OCI-LY1 (cell line): ENCODE data around the gene HEXD.

Source experiments
- H2AFZ ChIP-seq: fragments of 200-600 bp; sonication (generic), shearing (Covaris generic); 2 replicates; pipeline ENCODE4 v1.6.0; 2014; ENCODE audit warnings: antibody characterized with exemption, mild to moderate bottlenecking, low read length
- H3F3A ChIP-seq: fragments of 200-600 bp; sonication (generic), shearing (Covaris generic); 2 replicates; pipeline ENCODE4 v1.6.0; 2014; ENCODE audit warnings: mild to moderate bottlenecking, antibody characterized with exemption, low read length, moderate library complexity; ENCODE audit not compliant: insufficient read depth
- H3K27ac ChIP-seq: fragments of 200-600 bp; sonication (generic); 2 replicates; pipeline ENCODE4 v1.5.1; 2014; ENCODE audit warnings: low read length, mixed run types, mild to moderate bottlenecking, low read depth; ENCODE audit not compliant: poor library complexity, severe bottlenecking
- H3K27me3 ChIP-seq: fragments of 200-600 bp; sonication (generic); 2 replicates; pipeline ENCODE4 v1.6.0; 2014; ENCODE audit warnings: antibody characterized with exemption, mild to moderate bottlenecking, low read length, moderate library complexity; ENCODE audit not compliant: insufficient read depth
- H3K36me3 ChIP-seq: fragments of 200-600 bp; sonication (generic); 2 replicates; pipeline ENCODE4 v1.6.1; 2014; ENCODE audit warnings: mild to moderate bottlenecking, antibody characterized with exemption, low read length, moderate library complexity, mixed read lengths; ENCODE audit not compliant: insufficient read depth
- H3K4me1 ChIP-seq: fragments of 200-600 bp; sonication (generic); 2 replicates; pipeline ENCODE4 v1.5.1; 2014; ENCODE audit warnings: mild to moderate bottlenecking, low read length, moderate library complexity; ENCODE audit not compliant: insufficient read depth, severe bottlenecking
- H3K4me2 ChIP-seq: fragments of 200-600 bp; sonication (generic), shearing (Covaris generic); 2 replicates; pipeline ENCODE4 v1.6.1; 2014; ENCODE audit warnings: low read length
- H3K4me3 ChIP-seq: fragments of 200-600 bp; sonication (generic); 2 replicates; pipeline ENCODE4 v1.5.1; 2014; ENCODE audit warnings: low read length, low read depth, mild to moderate bottlenecking, mixed read lengths; ENCODE audit not compliant: poor library complexity, severe bottlenecking
- H3K79me2 ChIP-seq: fragments of 200-600 bp; shearing (Covaris generic); 2 replicates; pipeline ENCODE4 v1.6.1; 2016; ENCODE audit warnings: mixed run types, low read length, mixed read lengths; ENCODE audit not compliant: insufficient read depth
- H3K9ac ChIP-seq: fragments of 200-600 bp; sonication (generic), shearing (Covaris generic); 2 replicates; pipeline ENCODE4 v1.6.1; 2014; ENCODE audit warnings: mild to moderate bottlenecking, low read length, mixed read lengths
- H3K9me2 ChIP-seq: fragments of 200-600 bp; sonication (generic), shearing (Covaris generic); 2 replicates; pipeline ENCODE4 v1.6.1; 2014; ENCODE audit warnings: low read depth, mild to moderate bottlenecking, low read length, mixed read lengths
- H3K9me3 ChIP-seq: fragments of 200-600 bp; shearing (Covaris generic); 2 replicates; pipeline ENCODE4 v1.6.1; 2014; ENCODE audit warnings: low read length, mixed read lengths
- H4K20me1 ChIP-seq: fragments of 200-600 bp; sonication (generic), shearing (Covaris generic); 2 replicates; pipeline ENCODE4 v1.6.0; 2016; ENCODE audit warnings: mild to moderate bottlenecking, low read length; ENCODE audit not compliant: insufficient read depth
- CTCF ChIP-seq: fragments of 200-600 bp; sonication (generic), shearing (Covaris generic); IDR thresholded peaks from 2 replicates; pipeline ENCODE4 v1.5.1; 2017; ENCODE audit warnings: mild to moderate bottlenecking, antibody characterized with exemption, low read length, moderate library complexity, mixed read lengths
- EZH2 ChIP-seq: fragments of 200-600 bp; sonication (generic), shearing (Covaris generic); IDR thresholded peaks from 2 replicates; pipeline ENCODE4 v1.8.0; 2017; ENCODE audit warnings: borderline replicate concordance, mixed run types, mild to moderate bottlenecking, antibody characterized with exemption, low read length, moderate library complexity, mixed read lengths

Gene HEXD

DNA sequence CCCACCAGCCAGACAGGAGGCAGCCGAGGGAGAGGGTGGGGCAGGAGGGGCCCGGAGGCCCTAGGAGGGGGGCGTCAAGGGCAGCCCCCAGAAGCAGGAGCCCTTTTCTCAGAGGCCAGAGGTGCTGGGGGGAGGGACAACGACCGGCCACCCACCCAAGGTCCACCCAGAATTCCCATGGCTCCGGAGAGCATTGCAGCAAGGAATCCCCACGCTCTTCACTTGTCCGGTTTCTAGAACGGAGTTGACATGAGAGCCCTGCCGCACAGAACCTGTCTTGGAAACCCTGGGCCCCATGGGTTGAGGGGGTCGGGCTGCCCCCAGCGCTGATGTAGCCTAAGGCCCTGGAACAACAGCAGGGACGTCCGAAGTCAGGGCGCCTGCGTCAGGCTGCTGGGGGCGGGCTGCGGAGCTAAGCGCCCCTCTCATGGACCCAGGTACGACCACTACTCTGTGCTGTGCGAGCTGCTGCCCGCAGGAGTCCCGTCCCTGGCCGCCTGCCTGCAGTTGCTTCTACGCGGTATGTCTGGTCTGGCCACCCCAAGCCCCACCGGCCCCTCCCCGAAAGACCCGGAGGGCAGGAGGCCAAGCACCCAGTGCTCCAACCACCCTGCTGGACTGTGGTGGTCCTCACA lies 21.2 kb downstream of the HEXD start:
- Histone ChIP-seq H3K4me2 (no peak overlapping the region), H3K4me3 (no peak overlapping the region), H3K79me2 (no peaks in the 10 kb centered on the region), H3K9me3 (no peaks in the 10 kb centered on the region), H2AFZ (no peak overlapping the region), H3K36me3 (peaks cover 43% of the 10 kb centered on the region), H3K9me2 (no peaks in the 10 kb centered on the region), H3K27me3 (no peaks in the 10 kb centered on the region), H4K20me1 (no peaks in the 10 kb centered on the region), H3F3A (peaks cover 9% of the 10 kb centered on the region; the same call in 1 of the 2 replicates), H3K4me1 (peaks cover 40% of the 10 kb centered on the region), H3K27ac (no peak overlapping the region), H3K9ac (no peak overlapping the region)
- TF ChIP-seq CTCF, result no peak
- TF ChIP-seq EZH2, result no peak

DNA sequence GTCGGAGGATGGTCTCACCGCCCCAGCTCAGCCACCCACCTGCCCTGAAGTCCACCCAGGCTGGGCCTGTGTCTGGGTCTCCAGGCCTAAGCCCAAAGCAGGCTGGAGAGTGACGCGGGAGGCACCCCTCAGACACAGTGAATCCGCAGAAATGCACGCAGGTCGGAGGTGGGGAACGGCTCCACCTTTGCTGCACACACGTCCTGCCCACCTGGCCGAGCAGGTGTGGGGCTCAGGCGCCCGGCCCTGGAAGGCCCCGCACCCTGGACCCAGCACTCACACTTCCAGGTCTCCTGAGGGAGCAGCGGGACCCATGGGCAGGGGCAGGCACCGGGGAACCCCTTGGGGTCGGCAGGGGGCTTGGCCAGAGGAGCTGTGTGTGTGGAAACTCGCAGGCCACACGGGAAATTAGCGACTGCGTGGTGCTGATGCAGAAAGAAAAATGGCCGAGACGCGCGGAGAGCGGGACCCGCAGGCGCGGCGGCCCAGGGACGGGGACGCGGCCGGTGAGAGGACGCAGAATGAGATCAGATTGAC lies 21.8 kb downstream of the HEXD start:
- Histone ChIP-seq H4K20me1 (no peaks in the 10 kb centered on the region), H3K27ac (peak overlapping the region; percentile 82), H3K4me2 (peak overlapping the region; percentile 43; the same call in 1 of the 2 replicates), H3K9me2 (no peaks in the 10 kb centered on the region), H2AFZ (no peak overlapping the region), H3K27me3 (no peaks in the 10 kb centered on the region), H3K79me2 (no peaks in the 10 kb centered on the region), H3K9ac (no peak overlapping the region; the same call in 1 of the 2 replicates), H3K36me3 (peaks cover 49% of the 10 kb centered on the region), H3K4me1 (peaks cover 34% of the 10 kb centered on the region), H3K4me3 (no peak overlapping the region), H3K9me3 (no peaks in the 10 kb centered on the region), H3F3A (peaks cover 9% of the 10 kb centered on the region; the same call in 1 of the 2 replicates)
- TF ChIP-seq CTCF (no peak), EZH2 (no peak)

DNA sequence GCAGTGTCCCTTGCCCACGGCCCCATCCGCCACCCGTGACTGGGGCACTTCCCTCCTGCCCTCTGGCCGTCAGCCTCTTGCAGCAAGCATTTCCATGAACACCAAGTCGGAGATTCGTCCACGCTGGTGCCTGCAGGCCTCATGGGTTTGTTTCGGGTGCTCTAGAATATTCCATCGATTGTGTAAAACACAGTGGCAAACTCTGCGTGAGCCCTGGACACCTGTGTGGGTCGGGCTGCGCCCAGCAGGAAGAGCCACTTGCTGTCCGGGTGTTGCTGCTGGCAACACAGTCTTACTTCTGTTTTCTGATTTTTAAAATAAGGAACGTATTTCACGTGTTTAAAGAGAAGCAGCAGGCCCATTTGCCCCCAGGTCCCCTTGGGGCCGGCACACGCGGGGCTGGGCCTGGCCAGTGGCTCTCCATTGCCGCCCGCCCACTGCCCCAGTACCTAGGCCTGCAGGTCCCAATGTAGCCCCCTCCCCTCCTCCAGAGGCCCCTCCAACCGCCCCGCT lies 22.4 kb downstream of the HEXD start:
- H3K9me2 ChIP-seq, result no peaks in the 10 kb centered on the region
- TF ChIP-seq CTCF, result no peak
- no peak for TF ChIP-seq EZH2
- H3K9me3 ChIP-seq, result no peaks in the 10 kb centered on the region
- H3K4me1 ChIP-seq, result peaks cover 39% of the 10 kb centered on the region
- no peaks in the 10 kb centered on the region for H3K27me3 ChIP-seq
- no peak overlapping the region for H3K4me3 ChIP-seq
- peaks cover 9% of the 10 kb centered on the region; the same call in 1 of the 2 replicates for H3F3A ChIP-seq
- H3K27ac ChIP-seq, result peak overlapping the region; percentile 82
- H3K36me3 ChIP-seq, result peaks cover 55% of the 10 kb centered on the region
- peak overlapping the region; percentile 19; the same call in 1 of the 2 replicates for H3K9ac ChIP-seq
- no peaks in the 10 kb centered on the region for H4K20me1 ChIP-seq
- peak overlapping the region; percentile 43 for H3K4me2 ChIP-seq
- no peaks in the 10 kb centered on the region for H3K79me2 ChIP-seq
- H2AFZ ChIP-seq, result no peak overlapping the region
